ENCODE results near the gene KRTAP8-1. TPM values are rescaled to one million over a fixed set of nuclear protein-coding genes. Genes with fewer than 3 reads are reported as not detected.

KRTAP8-1 gene, protein sequence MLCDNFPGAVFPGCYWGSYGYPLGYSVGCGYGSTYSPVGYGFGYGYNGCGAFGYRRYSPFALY
- polyA plus RNA-seq (2013, experiment 1 of 2; ENCODE audit: insufficient read length), result not detected
- polyA plus RNA-seq (2013, experiment 2 of 2; ENCODE audit: insufficient read length), result not detected

DNA sequence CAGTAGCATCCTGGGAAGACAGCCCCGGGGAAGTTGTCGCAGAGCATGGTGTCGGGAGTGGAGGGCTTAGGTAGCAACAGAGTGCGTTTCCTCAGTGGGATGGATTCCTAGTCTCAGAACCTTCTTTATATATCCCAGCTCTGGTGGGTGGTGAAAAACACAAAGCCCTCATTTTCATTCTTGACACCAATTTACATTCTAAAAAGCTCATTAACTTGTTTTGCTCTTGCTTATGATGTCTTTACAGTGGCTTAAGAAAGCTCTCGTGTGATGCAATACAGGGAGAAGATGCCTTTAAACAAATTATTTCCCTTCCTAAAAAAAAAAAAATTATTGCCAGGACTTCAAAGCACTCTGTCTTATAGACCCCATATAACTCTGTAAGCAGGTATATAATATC, at the start of gene KRTAP8-1:
Gene KRTAP8-1, minus strand, starts transcription at position 101 of the 400 bp plus-strand sequence. Its CDS starts 54 bp downstream, at position 47.
- DNase-seq, result no peak

DNA sequence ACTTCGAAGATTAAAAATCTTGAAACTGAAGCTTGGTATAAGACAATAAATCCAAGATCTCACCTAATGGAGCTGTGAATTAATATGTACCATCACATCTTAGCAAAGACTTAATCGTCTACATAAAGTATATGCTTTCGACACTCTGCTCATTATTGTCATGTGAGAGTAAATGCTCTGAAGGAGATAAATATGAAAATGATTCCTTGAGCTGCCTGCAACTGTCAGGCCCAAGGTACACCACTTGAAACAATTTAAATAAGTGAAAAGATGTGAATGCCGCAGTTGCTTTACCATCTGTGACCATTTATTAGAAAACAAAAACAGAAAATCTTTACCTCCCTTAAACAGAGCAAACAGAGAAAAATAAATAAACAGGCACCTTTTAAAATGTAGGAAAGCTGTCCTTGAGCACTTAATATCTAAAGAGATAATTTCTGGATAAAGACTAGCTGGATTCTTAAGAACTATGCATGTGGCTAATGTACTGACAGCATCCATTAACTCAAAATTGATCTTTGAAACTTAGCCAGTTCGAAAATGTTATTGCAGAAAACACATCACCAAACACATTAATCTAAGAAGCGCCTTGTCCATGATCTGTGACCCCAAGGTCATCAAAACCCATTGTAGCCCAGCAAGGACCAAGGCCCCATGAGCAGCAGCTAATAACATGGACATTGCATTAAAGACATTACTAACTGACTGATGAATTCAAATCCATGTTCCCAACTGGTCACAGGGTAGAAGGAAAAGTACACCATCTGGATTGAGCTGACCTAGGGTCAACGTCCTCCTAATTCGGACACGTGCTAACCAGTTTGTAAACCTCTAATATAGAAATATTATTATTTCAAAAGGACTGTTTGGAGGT, 34.8 kb upstream of the KRTAP8-1 start:
- no peak for DNase-seq

DNA sequence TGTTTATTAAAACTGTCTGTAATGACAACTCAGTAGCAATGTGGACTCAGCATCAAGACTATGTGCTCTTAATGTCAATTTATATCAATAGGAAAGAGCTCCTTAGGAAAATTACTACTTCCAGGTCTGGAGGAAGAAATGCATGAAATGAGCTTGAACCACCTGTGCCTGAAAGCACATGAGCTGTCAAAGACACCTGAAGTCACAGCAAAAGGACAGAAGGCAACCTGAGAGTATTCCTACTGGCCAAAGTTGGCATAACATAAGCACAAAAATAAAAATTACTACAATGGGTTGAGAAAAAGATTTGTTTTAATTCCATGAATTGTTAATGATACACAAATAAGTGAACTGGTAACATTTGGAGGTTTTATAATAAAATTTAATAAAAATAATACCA, 29.9 kb upstream of the KRTAP8-1 start:
- DNase-seq, result no peak

DNA sequence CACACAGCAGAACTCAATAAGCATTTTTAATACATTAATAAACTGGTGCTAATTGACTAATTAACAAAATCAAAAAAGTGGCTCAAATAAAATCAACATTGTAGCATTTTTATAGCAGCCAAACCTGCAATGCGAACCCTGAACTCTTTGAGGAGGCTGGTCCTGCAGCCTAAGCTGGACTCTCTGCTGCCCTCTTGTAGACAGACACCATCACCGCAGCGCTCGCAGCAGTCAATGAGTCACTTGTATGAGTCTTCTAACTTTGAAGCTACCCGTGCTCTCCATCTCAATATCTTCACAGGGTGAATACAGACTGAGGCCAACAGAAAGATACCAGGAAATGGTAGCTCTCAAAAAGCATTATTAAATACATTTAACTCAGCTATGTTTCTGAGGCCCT, 26.2 kb upstream of the KRTAP8-1 start:
- peak; percentile 12 for DNase-seq

DNA sequence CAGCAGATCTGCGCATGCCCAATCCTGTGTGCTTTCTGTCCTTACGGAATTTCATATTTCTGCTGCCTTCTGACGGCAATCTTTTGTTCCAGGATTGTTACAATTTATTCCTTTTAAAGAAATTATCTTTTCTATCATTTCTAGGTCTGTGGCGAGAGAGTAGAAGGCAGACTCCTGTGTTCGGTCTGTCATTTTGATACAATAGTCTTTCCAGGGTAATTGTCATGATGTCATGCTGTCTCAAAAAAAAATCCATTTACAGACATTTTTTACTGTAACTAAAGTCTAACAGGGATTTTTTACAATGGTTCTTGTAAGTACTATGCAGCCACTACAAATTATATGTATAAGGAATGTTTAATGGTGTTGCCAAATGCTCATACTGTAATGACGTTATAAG, 25.5 kb upstream of the KRTAP8-1 start:
- DNase-seq, result no peak

DNA sequence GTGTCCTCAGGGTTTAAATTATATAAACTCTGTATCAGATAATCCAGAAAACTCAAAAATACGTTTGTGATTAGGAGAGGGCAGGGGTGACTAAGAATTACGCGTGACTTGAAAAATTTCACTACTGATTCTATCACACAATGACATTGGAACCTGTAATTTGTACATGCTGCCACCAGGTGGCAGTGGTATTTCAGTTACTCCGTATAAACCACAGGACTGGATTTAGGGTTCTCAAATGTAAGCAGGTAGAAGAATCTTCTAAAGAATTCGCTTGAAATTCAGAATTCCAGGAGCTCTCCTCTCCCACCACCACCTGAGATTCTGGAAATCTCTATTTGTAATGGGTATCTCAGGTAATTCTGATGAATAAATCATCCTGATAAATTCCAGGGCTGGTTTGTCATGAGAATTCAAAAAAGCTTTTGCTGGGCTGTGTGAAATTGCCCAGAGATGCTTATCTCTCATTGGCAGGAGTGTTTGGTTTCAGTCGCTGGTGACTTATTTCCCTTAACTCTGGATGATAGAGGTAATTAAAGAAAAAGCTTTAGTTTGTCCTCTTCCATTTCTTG, 18.2 kb upstream of the KRTAP8-1 start:
- DNase-seq, result peak; percentile 4

DNA sequence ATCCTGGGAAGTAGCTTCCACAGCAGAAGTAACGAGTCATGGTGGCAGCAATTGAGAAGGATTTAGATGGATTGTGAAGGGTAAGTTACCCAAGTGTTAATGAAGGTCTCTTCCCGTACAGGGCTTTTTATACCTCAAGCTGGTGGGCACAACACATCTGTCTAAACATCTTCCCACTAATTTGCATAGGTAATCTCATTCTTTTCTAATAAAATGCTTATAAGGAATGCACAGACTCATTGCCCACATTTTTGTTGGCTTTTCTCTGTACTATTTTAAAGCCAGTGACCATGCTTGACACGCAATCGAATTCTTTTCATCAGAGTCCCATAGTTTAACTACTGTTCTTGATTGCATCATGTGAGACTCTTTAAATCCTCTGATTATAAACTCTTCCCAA, 16.6 kb upstream of the KRTAP8-1 start, which contains the start of gene KRTAP7-1:
Gene KRTAP7-1, minus strand, starts transcription at position 101 of the 400 bp plus-strand sequence. Its CDS starts 61 bp downstream, at position 40.
- DNase-seq, result peak; percentile 11

DNA sequence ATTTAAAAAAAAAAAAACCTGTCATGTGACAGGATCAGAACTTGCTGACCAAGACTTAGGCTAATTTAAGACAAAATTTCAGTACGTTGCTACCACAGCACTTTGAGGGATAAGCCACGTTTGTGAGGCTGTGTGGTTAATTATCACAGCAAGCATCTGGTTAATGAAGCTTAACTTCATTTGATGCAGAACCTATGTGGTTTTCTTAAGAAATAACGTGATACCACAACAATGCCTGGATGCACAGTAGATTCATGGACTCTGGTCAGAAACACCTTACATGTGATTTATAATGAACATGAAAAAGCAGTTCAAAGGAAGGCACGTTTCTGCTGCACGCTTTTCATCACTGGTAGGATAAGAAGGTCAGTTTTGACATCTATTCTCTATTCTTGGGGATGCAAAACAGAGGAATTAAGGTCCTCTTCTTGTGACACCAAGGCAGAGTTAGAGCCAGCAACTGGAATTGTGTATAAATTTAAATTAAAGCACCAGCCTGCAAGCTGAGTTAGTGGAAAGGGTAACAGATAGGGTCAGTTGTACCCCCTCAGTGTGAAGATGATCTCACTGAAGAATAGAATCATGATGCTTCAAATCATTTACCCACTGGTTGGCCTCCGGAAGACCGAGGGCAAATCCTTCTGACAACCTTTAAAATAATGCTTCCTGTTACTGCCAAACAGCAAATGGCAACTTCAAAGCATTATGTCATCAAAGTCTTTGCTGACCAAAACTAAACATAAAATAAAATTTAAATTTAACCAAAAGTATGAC, 6.0 kb upstream of the KRTAP8-1 start:
- no peak for DNase-seq

DNA sequence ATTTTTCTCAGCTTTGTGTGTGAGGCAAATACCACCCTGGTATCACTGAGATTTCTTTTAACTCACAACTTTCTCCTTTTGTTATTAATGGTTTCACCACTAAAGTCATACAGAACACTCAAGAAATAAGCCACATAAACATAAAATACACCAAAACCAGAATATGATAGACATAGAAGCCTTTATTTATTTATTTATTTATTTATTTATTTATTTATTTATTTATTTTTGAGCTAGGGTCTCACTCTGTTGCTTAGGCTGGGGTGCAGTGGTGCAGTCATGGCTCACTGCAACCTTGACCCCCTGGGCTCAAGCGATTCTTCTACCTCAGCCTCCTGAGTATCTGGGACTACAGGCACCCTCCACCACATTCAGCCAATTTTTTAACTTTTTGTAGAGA, 12.5 kb downstream of the KRTAP8-1 start:
- no peak for DNase-seq

DNA sequence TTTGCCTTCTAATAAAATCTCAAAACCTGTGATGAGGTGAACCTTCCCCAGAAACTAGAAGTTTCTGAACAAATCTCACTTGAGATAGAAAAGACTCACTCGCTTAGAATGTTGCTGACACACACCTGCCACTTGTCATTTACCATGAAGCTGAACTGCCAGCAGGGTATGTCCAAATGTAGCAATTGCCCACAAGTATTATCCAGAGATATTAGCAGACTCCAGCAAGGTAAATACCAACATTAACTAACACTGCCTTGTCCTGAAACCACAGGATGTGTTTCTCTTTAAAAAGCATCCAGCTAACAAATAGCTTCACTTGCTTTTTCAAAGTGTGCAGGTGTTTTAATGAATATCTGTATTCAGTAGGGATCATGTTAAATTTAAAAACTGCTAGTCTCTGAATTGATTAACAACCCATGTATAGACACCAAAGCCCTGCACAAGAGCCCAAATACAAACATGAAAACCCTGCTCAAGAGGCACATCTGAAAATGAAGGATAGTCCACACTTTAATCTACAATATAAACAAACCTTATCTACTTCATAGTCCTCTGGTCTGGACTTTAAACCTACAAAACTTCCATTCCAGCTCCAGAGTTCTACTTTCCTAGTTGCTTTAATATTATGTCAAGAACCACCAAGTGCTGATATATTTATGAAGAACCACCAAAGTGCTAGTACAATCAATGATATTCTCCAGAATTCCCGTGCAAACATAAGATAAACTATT, 19.3 kb downstream of the KRTAP8-1 start:
- DNase-seq, result no peak

DNA sequence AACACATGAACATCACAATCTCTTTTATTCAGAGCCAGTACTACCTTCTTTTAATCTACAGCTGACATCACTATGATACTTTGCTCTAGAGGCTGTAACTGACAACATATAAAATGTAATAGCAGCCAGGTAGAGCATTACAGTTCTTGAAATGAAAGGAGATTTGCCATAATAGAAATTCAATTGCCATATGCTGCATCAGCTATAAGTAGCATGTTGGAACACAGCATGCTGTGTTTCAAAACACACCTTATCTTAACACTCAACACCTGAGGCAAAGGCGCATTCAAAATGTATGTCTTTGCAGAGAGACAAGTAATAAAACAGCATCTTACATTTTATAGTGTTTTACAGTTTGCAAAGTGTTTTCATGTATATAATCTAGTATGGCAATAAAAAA, 33.8 kb downstream of the KRTAP8-1 start:
- no peak for DNase-seq

DNA sequence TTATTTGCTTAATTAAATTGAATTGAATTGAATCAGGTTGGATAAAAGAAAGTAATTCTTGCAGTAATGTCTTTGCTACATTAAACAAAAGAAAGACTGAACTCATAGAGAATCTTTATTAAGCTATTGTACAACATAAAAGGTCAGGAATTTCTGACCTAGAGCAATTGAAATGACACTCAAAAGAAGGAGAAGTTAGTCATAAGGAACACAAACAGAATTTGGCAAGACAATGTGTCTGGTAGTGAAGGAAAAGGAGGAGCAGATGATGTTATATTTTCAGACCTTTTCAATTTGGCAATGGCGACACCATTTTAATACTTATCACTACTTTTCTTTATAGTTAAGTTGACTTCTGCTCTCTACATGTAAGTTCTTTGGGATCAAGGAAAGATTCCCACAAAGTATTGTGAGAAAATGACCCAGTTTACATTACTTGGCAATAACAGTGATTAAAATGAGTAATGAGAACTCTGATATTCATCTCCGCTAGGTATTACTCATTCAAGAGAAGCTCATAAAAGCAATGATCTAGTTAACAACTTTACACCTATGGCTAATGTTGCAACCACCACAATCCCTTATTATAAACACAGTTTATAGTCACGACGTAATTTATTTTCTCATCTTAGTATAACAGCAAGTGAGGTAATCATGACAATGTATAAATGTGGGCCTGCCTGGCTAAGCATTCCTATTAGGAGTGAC, 43.2 kb downstream of the KRTAP8-1 start:
- DNase-seq, result no peak
